Left renal pelvis (tissue), 4 donors: ENCODE measurements around the gene ARL8B. TPM values are rescaled to one million over a fixed set of nuclear protein-coding genes. Genes with fewer than 3 reads are reported as not detected.

Experiments used
- DNase-seq, 4 donors: peaks; one replicate each; pipeline ENCODE4 v3.0.0-alpha.2; 2013; ENCODE audit warnings: low read depth in 4 of 4, low spot score in 3 of 4
- polyA plus RNA-seq, 4 donors: library from polyadenylated mRNA; unstranded; fragments of 120-200 nt; gene quantifications; one replicate each; pipeline ENCODE4 v1.2.1, GENCODE V29; 2013; ENCODE audit not compliant: insufficient read length in 4 of 4

Gene ARL8B
- polyA plus RNA-seq, 4 donors = 67.5 to 84.4 (median 76.1) TPM

DNA sequence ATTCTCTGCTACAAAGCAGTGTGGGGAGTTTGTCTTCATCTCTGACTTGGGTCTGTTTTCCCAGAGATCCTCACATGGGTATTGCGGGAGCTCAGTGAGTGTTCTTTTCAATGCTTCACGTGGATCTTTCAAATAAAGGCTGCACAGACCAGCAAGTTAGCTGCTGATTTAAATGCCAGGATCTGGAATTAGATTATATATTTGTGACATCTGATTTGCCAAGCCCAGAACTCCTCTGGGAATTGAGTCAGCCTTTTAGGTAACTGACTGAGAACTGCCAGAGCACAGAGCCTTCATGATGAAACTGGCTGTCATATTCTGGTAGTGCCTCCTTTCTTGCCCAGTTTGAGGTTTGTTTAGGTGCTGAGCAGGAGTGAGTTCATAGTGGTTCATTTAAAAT lies 80.1 kb downstream of the ARL8B start:
- DNase-seq = no peak

DNA sequence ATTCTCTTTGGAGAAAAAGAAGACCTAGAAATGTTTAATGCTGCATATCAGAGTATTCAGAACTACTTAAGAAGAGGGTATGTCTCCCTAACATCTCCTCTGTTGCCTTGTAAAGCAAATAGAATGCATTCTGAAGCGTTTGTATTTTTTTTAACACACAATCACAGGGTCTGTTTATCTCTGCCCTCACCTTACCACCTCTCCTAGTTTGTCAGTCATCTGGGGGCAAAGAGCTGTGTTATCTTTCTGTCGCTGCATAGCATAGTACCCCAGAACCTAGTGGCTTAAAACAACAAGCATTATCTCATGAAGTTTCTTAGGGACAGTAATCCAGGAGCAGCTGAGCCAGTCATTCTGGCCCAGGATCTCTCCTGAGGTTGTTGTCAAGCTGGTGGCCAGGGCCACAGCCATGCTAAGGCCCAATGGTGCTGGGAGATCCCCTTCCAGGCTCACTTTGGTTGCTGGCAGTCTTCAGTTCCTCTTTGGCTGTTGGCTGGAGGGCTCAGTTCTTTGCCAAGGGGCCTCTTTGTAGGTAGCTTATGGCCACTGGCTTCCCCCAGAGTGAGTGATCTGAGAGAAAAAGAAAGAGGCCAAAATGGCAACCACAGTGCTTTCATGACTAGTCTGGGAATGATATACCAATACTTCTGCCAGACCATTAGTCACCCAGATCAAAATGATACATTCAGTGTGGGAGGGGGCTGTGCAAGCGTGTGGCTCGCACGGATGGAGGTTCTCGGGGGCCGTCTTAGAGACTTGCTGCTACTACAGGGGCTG lies 83.3 kb downstream of the ARL8B start:
- no peak for DNase-seq

GRCh38 chr3:5210926-5211325 lies 88.8 kb downstream of the ARL8B start:
- DNase-seq = no peak

- no peak for DNase-seq
These were observed 90.8 kb downstream of the ARL8B start for GRCh38 chr3:5212628-5213573.

GRCh38 chr3:5213574-5213966 lies 91.5 kb downstream of the ARL8B start:
- DNase-seq = no peak

DNA sequence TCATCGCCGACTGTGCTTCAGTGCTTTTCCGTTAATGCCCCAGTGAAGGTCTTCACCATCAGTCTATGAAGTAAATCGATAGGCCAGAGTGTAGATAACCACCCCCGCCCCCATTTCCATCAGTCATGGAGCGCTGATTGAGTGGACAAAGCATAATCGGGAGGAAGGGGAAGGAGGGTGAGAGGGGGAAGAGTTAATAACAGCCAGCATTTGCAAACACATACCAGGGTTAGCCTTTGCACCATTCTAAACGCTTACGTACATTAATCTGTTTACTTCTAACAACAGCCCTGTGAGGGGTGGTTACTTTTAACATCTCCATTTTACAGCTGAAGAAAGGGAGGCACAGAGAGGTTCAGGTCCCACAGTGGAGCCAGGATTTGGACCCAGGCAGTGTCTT lies 92.3 kb downstream of the ARL8B start:
- no peak for DNase-seq

- peak in 1 of 4 donors; percentile 18 for DNase-seq
These were observed 95.9 kb downstream of the ARL8B start for GRCh38 chr3:5217824-5218595.

DNA sequence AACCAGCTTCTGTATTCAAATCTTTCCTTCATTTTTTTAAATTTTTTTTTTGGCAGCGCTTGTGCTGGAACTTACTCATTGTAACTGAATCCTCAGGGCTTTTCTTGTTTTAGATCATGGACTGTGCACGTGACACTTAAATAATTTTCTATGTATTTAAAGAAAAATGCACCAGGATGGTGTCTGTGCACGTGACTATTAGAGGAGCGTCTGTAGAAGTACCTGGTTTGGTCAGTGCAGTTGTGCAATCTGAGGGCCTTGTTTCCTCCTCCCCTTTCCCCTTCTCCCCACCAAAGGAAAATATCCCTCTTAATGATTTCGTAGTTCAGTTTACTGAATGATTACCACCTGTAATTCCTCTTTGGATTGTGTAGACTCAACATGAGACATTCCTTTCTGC lies 96.7 kb downstream of the ARL8B start:
- DNase-seq = no peak

GRCh38 chr3:5219216-5219615 lies 97.1 kb downstream of the ARL8B start:
- DNase-seq = no peak

DNA sequence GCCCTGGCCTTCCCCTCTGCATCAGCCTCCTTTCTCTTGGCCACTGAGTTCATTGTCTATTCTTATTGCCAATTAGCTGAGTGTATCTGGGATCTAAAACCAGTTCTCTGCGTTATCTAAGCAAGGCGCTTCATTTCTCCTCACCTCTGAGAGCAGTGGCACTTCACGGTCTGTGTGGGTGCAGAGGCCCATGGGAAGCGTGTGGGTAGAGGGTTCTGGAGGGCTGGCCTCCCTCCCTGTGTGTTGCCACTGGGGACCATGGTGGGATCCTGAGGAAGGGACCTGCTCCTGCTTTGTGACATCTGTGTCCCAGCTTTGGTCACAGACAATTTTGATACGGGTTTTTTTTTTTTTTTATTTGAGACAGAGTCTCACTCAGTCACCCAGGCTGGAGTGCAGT lies 98.1 kb downstream of the ARL8B start:
- no peak for DNase-seq

DNA sequence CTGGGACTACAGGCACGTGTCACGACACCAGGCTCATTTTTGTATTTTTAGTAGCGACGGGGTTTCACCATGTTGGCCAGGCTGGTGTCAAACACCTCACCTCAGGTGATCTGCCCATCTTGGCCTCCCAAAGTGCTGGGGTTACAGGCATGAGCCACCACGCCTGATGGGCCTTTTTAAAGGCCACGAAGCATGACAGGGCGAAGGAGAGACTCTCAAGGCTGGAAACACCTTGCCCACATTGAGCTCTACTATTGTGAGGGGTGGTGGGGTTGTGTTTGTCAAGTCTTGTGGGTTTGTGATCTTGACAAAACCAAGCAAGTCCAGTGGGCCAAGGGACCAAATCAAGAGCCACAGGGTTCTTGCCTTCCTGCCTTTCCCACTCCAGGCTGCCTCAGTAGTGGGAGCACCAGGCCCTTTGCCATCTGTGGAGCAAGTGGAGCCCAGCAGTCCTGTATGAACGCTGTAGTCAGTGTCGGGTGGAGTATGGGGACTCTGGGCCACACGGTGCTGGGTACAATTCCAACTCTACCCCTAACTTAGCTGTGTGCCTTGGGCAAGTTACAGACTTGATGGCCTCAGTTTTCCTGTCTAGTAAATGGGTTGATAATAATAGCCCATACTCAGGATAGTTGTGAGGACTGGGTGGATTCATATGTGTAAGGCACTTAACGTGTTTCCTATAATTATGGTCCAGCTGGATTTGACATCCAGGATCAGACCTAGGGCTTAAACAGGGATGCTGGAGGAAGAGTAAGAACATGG lies 98.8 kb downstream of the ARL8B start:
- no peak for DNase-seq

GRCh38 chr3:5221701-5222100 lies 99.6 kb downstream of the ARL8B start:
- DNase-seq = no peak

- no peak for DNase-seq
These were observed 100.4 kb downstream of the ARL8B start for GRCh38 chr3:5222283-5223005.

- DNase-seq = no peak
These were observed 104.7 kb downstream of the ARL8B start for GRCh38 chr3:5226783-5227182.

- DNase-seq = no peak
These were observed 105.7 kb downstream of the ARL8B start for GRCh38 chr3:5227812-5228211.

GRCh38 chr3:5229414-5229813 lies 107.3 kb downstream of the ARL8B start:
- no peak for DNase-seq
